ENCODE measurements around the gene SLC17A7.
A peak's percentile ranks its signal among the peaks of the same experiment; 100 is the strongest.

SLC17A7 gene

GRCh38 chr19:49441210-49441959, at the start of gene SLC17A7:
TSS of gene SLC17A7 (minus strand) at chr19:49441527. CDS start at chr19:49441379, 148 bp downstream.
- H3K27ac ChIP-seq, result no peak within 1 kb of the TSS
- DNase-seq, result no peak
- in situ Hi-C loops (cut with HindIII; ENCODE audit: low pct_ligation_motif_present, low sequenced_read_pairs), result no loop called here
- H3K27me3 ChIP-seq (replicated peaks), result peaks cover 53% of the 10 kb centered on the region
- H3K4me3 ChIP-seq (ENCODE audit: low read depth, low read length), result no peak within 1 kb of the TSS
- no peaks in the 10 kb centered on the region for H3K36me3 ChIP-seq (replicated peaks)
- no peak for TF ChIP-seq CTCF (IDR thresholded peaks at IDR 0.05; ENCODE audit: low read depth, low read length, missing control alignments)

- Histone ChIP-seq H3K36me3 (replicated peaks) (peaks cover 60% of the 10 kb centered on the region), H3K27ac (peak overlapping the region; percentile 13), H3K27me3 (replicated peaks) (no peaks in the 10 kb centered on the region), H3K4me3 (ENCODE audit: low read depth, low read length) (peak overlapping the region; percentile 85)
- no peak for TF ChIP-seq CTCF (IDR thresholded peaks at IDR 0.05; ENCODE audit: low read depth, low read length, missing control alignments)
- in situ Hi-C loops (cut with HindIII; ENCODE audit: low pct_ligation_motif_present, low sequenced_read_pairs), result no loop called here
- no peak for DNase-seq
Observed at GRCh38 chr19:49490287-49491029, 49.1 kb upstream of the SLC17A7 start.

- Histone ChIP-seq H3K27ac (peak overlapping the region; percentile 87), H3K4me3 (ENCODE audit: low read depth, low read length) (peak overlapping the region; percentile 85), H3K36me3 (replicated peaks) (peaks cover 60% of the 10 kb centered on the region), H3K27me3 (replicated peaks) (no peaks in the 10 kb centered on the region)
- no peak for TF ChIP-seq CTCF (IDR thresholded peaks at IDR 0.05; ENCODE audit: low read depth, low read length, missing control alignments)
- in situ Hi-C loops (cut with HindIII; ENCODE audit: low pct_ligation_motif_present, low sequenced_read_pairs), result no loop called here
- DNase-seq, result no peak
Observed at GRCh38 chr19:49489601-49490167, 48.4 kb upstream of the SLC17A7 start.

GRCh38 chr19:49488863-49489537, 47.7 kb upstream of the SLC17A7 start:
- DNase-seq, result no peak
- H3K27ac ChIP-seq, result peak overlapping the region; percentile 87
- H3K36me3 ChIP-seq (replicated peaks), result peaks cover 60% of the 10 kb centered on the region

More at GRCh38 chr19:49488863-49489537, 47.7 kb upstream of the SLC17A7 start:
- TF ChIP-seq CTCF (IDR thresholded peaks at IDR 0.05; ENCODE audit: low read depth, low read length, missing control alignments), result no peak
- in situ Hi-C loops (cut with HindIII; ENCODE audit: low pct_ligation_motif_present, low sequenced_read_pairs), result no loop called here
- no peaks in the 10 kb centered on the region for H3K27me3 ChIP-seq (replicated peaks)
- peak overlapping the region; percentile 85 for H3K4me3 ChIP-seq (ENCODE audit: low read depth, low read length)

All from brain microvascular endothelial cell (primary cell).